NB4 (cell line): Measurements from ENCODE around the gene GNA12.

Experiments
- CTCF ChIP-seq: IDR thresholded peaks from one replicate; pipeline ENCODE4 v1.5.1; 2012; ENCODE audit warnings: low read depth, low read length
- MYC ChIP-seq: IDR thresholded peaks from 2 replicates; pipeline ENCODE4 v1.6.1; 2011; ENCODE audit warnings: low read depth, low read length
- POLR2A ChIP-seq: IDR thresholded peaks from 2 replicates; pipeline ENCODE4 v1.6.1; 2011; ENCODE audit warnings: mild to moderate bottlenecking; ENCODE audit not compliant: insufficient read length; ENCODE audit errors: extremely low read depth

DNA sequence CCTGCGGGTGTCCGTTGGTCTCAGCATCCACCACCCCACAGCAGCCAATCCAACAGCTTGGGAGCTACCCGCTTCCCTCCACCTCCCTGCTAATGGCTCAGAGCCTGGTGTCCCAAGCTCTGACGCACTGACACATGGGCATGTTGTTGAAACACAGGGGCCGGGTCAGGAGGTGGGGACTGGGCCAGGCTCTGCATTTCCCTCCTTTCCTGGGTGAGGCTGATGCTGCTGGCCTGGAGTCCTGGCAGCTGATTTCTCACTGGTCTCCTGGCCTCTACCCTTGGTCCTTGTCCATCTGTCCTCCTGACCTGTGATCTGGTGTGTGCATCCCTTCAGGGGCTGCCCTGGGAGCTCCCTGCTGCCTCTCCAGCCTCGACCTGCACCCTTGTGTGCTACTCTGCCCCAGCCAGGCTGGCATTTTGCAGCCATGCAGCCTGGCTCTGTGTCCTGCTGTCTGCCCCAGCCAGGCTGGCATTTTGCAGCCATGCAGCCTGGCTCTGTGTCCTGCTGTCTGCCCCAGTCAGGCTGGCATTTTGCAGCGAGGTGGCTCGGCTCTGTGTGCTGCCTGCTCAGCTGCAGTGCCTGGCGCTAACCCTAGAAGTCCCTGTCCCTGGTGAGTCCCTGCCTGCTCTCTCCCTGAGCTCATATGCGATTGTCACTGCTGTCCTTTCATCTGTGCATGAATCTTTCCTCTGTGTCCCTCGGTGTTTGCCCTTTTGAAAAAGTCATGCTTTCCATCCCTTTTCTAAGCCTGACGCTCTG is 142.1 kb downstream of the GNA12 start:
- TF ChIP-seq CTCF (no peak), POLR2A (no peak), MYC (no peak)
